Activated CD8-positive, alpha-beta T cell treated with anti-CD3 and anti-CD28 coated beads for 36 hours (primary cell): ENCODE measurements around the gene GTF2IRD1. TPM values are rescaled to one million over a fixed set of nuclear protein-coding genes. Genes with fewer than 3 reads are reported as not detected.
A peak's percentile ranks its signal among the peaks of the same experiment; 100 is the strongest.

Experiments used
- ATAC-seq: fragments of 200-7000 bp; cut with Tn5 transposase; one replicate; pipeline ENCODE4 v1.10.0; 2021; ENCODE audit warnings: mild to moderate bottlenecking, moderate library complexity
- CTCF ChIA-PET: fragments of 350-600 bp; sonication (Branson Sonifier 250); formaldehyde crosslinking; loops from one replicate; lab custom pipeline; 2021; ENCODE audit warnings: antibody characterized with exemption; lab: Charles Lee
- POLR2A ChIA-PET: fragments of 350-600 bp; sonication (Branson Sonifier 250); formaldehyde crosslinking; loops from one replicate; lab custom pipeline; 2021; ENCODE audit warnings: antibody characterized with exemption; lab: Charles Lee
- DNase-seq: peaks from one replicate; pipeline ENCODE4 v3.0.0-alpha.2; 2020
- H3K27ac Mint-ChIP-seq: one replicate; pipeline ENCODE4 v1.8.0; 2021; ENCODE audit warnings: mild to moderate bottlenecking, mixed read lengths
- H3K27me3 Mint-ChIP-seq: one replicate; pipeline ENCODE4 v1.8.0; 2021; ENCODE audit warnings: mixed read lengths
- H3K36me3 Mint-ChIP-seq: one replicate; pipeline ENCODE4 v1.8.0; 2021; ENCODE audit warnings: low read depth, mixed read lengths
- H3K4me1 Mint-ChIP-seq: one replicate; pipeline ENCODE4 v1.8.0; 2021; ENCODE audit warnings: low read depth, mixed read lengths
- H3K4me3 Mint-ChIP-seq: one replicate; pipeline ENCODE4 v1.8.0; 2021; ENCODE audit warnings: mild to moderate bottlenecking, moderate library complexity, mixed read lengths
- H3K9me3 Mint-ChIP-seq: one replicate; pipeline ENCODE4 v1.8.0; 2021; ENCODE audit warnings: mixed read lengths
- CTCF ChIP-seq: fragments of 200-600 bp; IDR thresholded peaks from one replicate; pipeline ENCODE4 v1.8.0; 2022; ENCODE audit warnings: antibody characterized with exemption, mild to moderate bottlenecking
- intact Hi-C: fragments of 100-400 bp; cut with micrococcal nuclease; formaldehyde crosslinking; loops from one replicate; pipeline ENCODE4 v1.10.0; 2022
- total RNA-seq, 2 experiments: library from RNA; stranded (reverse); gene quantifications; one replicate each; pipeline ENCODE4 v1.2.3, GENCODE V29; 2021

The GTF2IRD1 gene
- total RNA-seq, 2 experiments from 2014 or later = 1.2 to 1.4 TPM

- Mint-ChIP-seq H3K27ac (no peak overlapping the region), H3K4me1 (no peaks in the 10 kb centered on the region), H3K27me3 (no peaks in the 10 kb centered on the region), H3K9me3 (peaks cover 5% of the 10 kb centered on the region), H3K36me3 (no peaks in the 10 kb centered on the region), H3K4me3 (no peak overlapping the region)
- ATAC-seq = no peak
- ChIA-PET POLR2A (no interaction called here), CTCF (no interaction called here)
- intact Hi-C loops = no loop called here
- no peak for DNase-seq
- no peak for TF ChIP-seq CTCF
Measured at GRCh38 chr7:74441801-74442200, 11.9 kb upstream of the GTF2IRD1 start.

GRCh38 chr7:74443543-74444247 is 10.0 kb upstream of the GTF2IRD1 start:
- ChIA-PET POLR2A (interaction anchor here (0.6 kb wide), 1 partner anchor 256 kb away, joined by 3 read pairs; no protein-coding TSS in a partner anchor), CTCF (interaction anchor here (1.0 kb wide), 1 partner anchor 42 kb away, joined by 5 read pairs; no protein-coding TSS in a partner anchor)
- Mint-ChIP-seq H3K4me1 (no peaks in the 10 kb centered on the region), H3K9me3 (no peaks in the 10 kb centered on the region), H3K36me3 (no peaks in the 10 kb centered on the region), H3K27me3 (no peaks in the 10 kb centered on the region), H3K27ac (no peak overlapping the region), H3K4me3 (no peak overlapping the region)
- DNase-seq (no peak), ATAC-seq (no peak)
- no peak for TF ChIP-seq CTCF
- intact Hi-C loops = no loop called here

GRCh38 chr7:74449144-74449543 is 4.6 kb upstream of the GTF2IRD1 start:
- DNase-seq = no peak
- Mint-ChIP-seq H3K27me3 (peaks cover 7% of the 10 kb centered on the region), H3K4me3 (no peak overlapping the region), H3K36me3 (no peaks in the 10 kb centered on the region), H3K4me1 (peaks cover 10% of the 10 kb centered on the region), H3K27ac (no peak overlapping the region), H3K9me3 (no peaks in the 10 kb centered on the region)
- ChIA-PET POLR2A (no interaction called here), CTCF (interaction anchor here (0.7 to 4.0 kb wide), 13 partner anchors 10 to 123 kb away, joined by 3 to 21 read pairs (median 4); no protein-coding TSS in a partner anchor)
- ATAC-seq = no peak
- intact Hi-C loops = no loop called here
- TF ChIP-seq CTCF = no peak

GRCh38 chr7:74449809-74450397 is 3.8 kb upstream of the GTF2IRD1 start:
- DNase-seq (peak; percentile 81), ATAC-seq (peak; percentile 14)
- ChIA-PET CTCF (interaction anchor here (0.6 to 4.0 kb wide), 17 partner anchors 9 to 198 kb away, joined by 3 to 21 read pairs (median 3); no protein-coding TSS in a partner anchor), POLR2A (no interaction called here)
- H3K36me3 Mint-ChIP-seq = no peaks in the 10 kb centered on the region
- TF ChIP-seq CTCF = peak; percentile 86
- H3K27ac Mint-ChIP-seq = no peak overlapping the region
- H3K27me3 Mint-ChIP-seq = peaks cover 7% of the 10 kb centered on the region
- no peaks in the 10 kb centered on the region for H3K9me3 Mint-ChIP-seq
- intact Hi-C loops = loop anchor here (10.0 kb wide), 1 partner anchor 95 kb away; no protein-coding TSS in a partner anchor
- H3K4me3 Mint-ChIP-seq = no peak overlapping the region
- peaks cover 10% of the 10 kb centered on the region for H3K4me1 Mint-ChIP-seq
